MG63 (cell line): ENCODE results near the gene NRP2. TPM values are rescaled to one million over a fixed set of nuclear protein-coding genes. Genes with fewer than 3 reads are reported as not detected.

ENCODE experiments used
- DNase-seq: peaks from one replicate; pipeline ENCODE4 v3.0.0-alpha.2; 2020
- H3K27me3 ChIP-seq: fragments of 250-450 bp; sonication (Bioruptor Pico); 2 replicates; pipeline ENCODE4 v1.5.1; 2020; ENCODE audit warnings: mild to moderate bottlenecking, moderate library complexity
- H3K36me3 ChIP-seq: fragments of 250-450 bp; sonication (Bioruptor Pico); 2 replicates; pipeline ENCODE4 v1.5.1; 2020; ENCODE audit warnings: mild to moderate bottlenecking, moderate library complexity
- H3K4me3 ChIP-seq: fragments of 250-450 bp; sonication (Bioruptor Pico); 2 replicates; pipeline ENCODE4 v1.5.1; 2020; ENCODE audit warnings: mild to moderate bottlenecking, moderate library complexity
- H3K9me3 ChIP-seq: fragments of 250-450 bp; sonication (Bioruptor Pico); 2 replicates; pipeline ENCODE4 v1.5.1; 2020; ENCODE audit warnings: mild to moderate bottlenecking, moderate library complexity
- total RNA-seq: library from RNA; depleted of rRNA; stranded (reverse); fragments of >200 nt; shearing (Covaris generic); gene quantifications from 2 replicates; pipeline ENCODE4 v1.2.3, GENCODE V29; 2014; ENCODE audit warnings: low replicate concordance

Gene NRP2
- total RNA-seq, 1 experiment from 2014 or later, result 3.5 TPM

DNA sequence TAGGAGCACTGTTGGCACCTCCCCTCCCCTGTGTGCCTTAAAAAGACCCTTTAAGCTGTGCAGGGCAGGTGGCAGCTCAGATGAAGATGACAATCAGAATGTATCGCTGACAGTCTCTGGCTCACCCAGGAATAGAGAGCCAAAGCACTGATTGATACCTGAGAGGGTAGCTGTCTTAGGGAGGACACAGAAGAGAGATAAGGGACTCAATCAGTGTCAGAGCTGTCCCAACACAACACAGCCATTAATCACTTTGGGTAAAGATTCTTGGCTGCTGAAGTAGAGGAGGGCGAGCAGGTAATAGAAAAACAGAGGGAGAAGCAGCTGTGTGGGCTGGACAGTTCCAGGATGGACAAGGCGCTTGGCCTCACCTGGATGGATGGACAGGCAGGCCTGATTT is 124.9 kb downstream of the NRP2 start:
- DNase-seq, result no peak
- H3K27me3 ChIP-seq, result no peaks in the 10 kb centered on the region
- no peaks in the 10 kb centered on the region for H3K36me3 ChIP-seq
- H3K4me3 ChIP-seq, result no peak overlapping the region
- H3K9me3 ChIP-seq, result no peaks in the 10 kb centered on the region

GRCh38 chr2:205807758-205808157 is 125.5 kb downstream of the NRP2 start:
- no peaks in the 10 kb centered on the region for H3K9me3 ChIP-seq

DNA sequence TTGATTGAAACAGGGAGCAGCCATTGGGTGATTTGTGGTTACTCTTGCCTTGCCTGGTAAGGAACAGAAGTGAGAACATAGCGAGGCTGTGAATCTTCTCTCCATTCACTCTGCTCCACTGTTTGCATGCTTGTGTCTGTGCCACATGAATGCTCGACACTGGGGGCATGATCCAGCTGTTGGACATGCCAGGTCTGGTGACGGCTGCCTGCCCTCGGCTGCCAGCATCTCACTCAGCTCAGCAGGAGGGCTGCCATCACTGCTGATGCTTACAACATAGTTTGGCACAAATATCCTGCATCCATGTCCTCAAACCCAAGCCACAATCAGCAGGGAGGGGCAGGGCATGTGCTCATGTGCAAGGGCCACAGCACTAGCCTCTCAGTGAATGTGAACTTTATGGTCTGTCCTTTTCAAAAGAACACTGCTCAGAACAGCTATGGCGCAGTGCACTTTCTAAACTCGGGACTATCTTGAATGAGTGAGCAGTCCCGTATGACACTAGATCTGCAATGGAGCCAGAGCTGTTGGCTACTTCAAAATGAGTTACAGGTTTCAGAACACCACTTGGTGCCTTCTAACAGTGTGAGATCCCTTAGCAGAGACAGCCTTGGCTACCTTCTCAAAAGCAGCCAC is 126.3 kb downstream of the NRP2 start:
- Histone ChIP-seq H3K27me3 (no peaks in the 10 kb centered on the region), H3K4me3 (no peak overlapping the region), H3K36me3 (no peaks in the 10 kb centered on the region), H3K9me3 (0 out of 2 replicates have a peak, but pooled peaks cover 1% of the 10 kb centered on the region)
- peak; percentile 84 for DNase-seq

More at GRCh38 chr2:205807758-205808157, 125.5 kb downstream of the NRP2 start:
- Histone ChIP-seq H3K36me3 (no peaks in the 10 kb centered on the region), H3K27me3 (no peaks in the 10 kb centered on the region), H3K4me3 (no peak overlapping the region)
- no peak for DNase-seq

- H3K36me3 ChIP-seq, result no peaks in the 10 kb centered on the region
- no peak for DNase-seq
- no peaks in the 10 kb centered on the region for H3K27me3 ChIP-seq
- no peak overlapping the region for H3K4me3 ChIP-seq
- H3K9me3 ChIP-seq, result 0 out of 2 replicates have a peak, but pooled peaks cover 5% of the 10 kb centered on the region
Observed at GRCh38 chr2:205811387-205811786, 129.1 kb downstream of the NRP2 start.

DNA sequence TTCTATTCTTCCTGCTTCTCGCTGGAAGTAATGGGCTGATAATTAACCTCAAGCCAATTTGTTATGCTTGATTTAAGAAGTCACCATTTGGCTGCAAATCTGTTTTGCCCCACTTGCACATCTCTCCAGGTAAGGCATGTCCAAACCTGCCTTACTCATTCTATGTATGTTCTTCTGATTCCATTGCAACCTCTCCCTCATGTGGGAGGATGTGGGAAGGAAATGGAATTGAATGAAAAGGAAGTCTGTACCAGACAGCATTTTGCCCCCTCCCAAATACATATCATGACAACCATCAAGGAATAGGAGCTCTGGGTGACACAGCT is 131.7 kb downstream of the NRP2 start:
- no peaks in the 10 kb centered on the region for H3K36me3 ChIP-seq
- no peaks in the 10 kb centered on the region for H3K27me3 ChIP-seq
- no peak overlapping the region for H3K4me3 ChIP-seq
- H3K9me3 ChIP-seq, result 0 out of 2 replicates have a peak, but pooled peaks cover 5% of the 10 kb centered on the region
- no peak for DNase-seq

DNA sequence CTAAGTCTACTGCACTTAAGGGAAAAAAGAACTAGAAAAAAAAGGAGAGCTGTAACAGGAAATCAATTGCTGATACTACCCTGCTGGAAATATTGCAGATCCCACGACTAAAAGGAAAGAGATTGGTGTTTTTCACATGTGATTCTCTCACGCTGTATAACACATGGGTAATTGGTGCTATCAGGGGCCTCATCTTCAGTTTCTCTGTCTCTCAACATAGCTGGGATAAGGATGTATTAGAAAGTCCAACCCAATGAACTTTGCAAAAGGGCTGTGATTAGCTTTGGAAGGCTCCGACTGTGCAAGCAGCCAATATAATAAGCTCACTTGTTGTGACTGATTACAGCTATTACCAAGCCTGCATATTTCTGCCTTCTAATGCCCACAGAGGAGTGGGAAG is 133.4 kb downstream of the NRP2 start:
- no peak for DNase-seq
- H3K36me3 ChIP-seq, result no peaks in the 10 kb centered on the region
- H3K27me3 ChIP-seq, result no peaks in the 10 kb centered on the region
- H3K9me3 ChIP-seq, result 0 out of 2 replicates have a peak, but pooled peaks cover 5% of the 10 kb centered on the region
- H3K4me3 ChIP-seq, result no peak overlapping the region

DNA sequence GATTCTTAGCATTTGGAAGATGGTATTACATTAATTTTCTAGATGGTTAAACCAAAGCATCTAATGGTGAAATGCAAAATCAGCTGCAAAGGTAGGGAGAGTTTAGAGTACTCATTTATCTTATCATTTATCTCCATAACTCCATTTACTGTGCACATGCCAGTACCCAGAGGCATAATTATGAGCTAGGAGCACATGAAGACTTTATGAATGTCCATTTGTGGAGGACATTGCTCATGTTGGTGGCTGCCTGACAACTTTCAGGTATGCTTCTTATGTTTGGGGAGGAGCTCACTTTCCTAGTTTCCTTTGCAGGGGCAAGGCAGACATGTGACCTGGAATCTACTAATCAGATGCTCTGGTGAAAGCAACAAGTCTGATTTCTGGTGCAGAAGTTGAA is 134.0 kb downstream of the NRP2 start:
- 0 out of 2 replicates have a peak, but pooled peaks cover 5% of the 10 kb centered on the region for H3K9me3 ChIP-seq
- no peaks in the 10 kb centered on the region for H3K27me3 ChIP-seq
- no peak overlapping the region for H3K4me3 ChIP-seq
- H3K36me3 ChIP-seq, result no peaks in the 10 kb centered on the region
- no peak for DNase-seq

DNA sequence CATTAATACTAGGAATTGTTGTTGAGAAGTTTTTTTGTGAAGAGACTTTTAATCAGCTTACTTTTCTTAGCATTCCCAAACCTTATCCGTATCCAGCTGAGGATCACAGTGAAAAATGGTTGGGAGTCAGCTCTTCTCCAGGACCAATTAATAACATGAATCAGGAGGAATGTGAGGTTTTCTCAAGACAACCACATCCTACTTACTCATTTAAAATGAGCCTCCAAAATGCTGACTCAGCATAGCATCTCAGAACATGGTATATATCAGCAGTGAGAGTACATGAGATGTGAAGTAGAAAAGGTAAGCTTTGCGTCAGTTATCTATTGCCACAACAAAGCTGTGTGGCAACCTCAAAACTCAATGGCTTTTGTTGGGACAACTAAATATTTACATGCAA is 140.3 kb downstream of the NRP2 start:
- Histone ChIP-seq H3K9me3 (0 out of 2 replicates have a peak, but pooled peaks cover 3% of the 10 kb centered on the region), H3K36me3 (no peaks in the 10 kb centered on the region), H3K4me3 (no peak overlapping the region), H3K27me3 (no peaks in the 10 kb centered on the region)
- DNase-seq, result no peak

DNA sequence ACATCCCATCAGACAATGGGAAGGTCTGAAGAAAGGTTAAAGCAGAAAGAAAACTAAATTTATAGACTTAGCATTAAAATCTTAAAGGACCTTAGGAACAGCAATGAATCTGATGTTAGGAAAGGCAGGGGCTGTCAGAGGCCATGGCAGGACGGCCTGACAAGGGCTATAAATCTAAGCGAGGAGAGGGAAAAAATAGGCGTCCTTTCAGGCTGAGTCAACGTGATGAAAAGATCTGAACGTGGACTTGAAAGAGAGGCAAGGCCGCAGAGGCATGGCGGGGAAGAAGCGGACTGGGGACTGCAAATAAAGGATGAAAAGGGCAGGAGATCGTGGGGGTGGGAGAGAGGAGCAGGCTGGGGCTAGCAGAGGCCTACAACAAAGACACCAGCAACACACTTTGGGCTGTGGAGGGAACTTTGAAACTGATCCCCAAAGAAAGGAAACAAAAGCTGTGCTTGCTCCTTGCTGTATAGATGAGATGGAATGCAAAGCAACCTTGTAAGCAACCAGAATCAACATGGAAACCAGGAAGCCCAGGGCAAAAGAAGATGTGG is 145.6 kb downstream of the NRP2 start:
- Histone ChIP-seq H3K4me3 (no peak overlapping the region), H3K36me3 (no peaks in the 10 kb centered on the region), H3K9me3 (0 out of 2 replicates have a peak, but pooled peaks cover 3% of the 10 kb centered on the region), H3K27me3 (no peaks in the 10 kb centered on the region)
- no peak for DNase-seq

- peaks cover 3% of the 10 kb centered on the region; the same call in 1 of the 2 replicates for H3K27me3 ChIP-seq
- no peaks in the 10 kb centered on the region for H3K9me3 ChIP-seq
- H3K4me3 ChIP-seq, result no peak overlapping the region
- H3K36me3 ChIP-seq, result no peaks in the 10 kb centered on the region
- DNase-seq, result no peak
Observed at GRCh38 chr2:205833864-205834263, 151.6 kb downstream of the NRP2 start.

- H3K4me3 ChIP-seq, result no peak overlapping the region
- no peaks in the 10 kb centered on the region for H3K36me3 ChIP-seq
- H3K27me3 ChIP-seq, result peaks cover 3% of the 10 kb centered on the region; the same call in 1 of the 2 replicates
- no peak for DNase-seq
- H3K9me3 ChIP-seq, result no peaks in the 10 kb centered on the region
Observed at GRCh38 chr2:205834796-205835195, 152.5 kb downstream of the NRP2 start.

GRCh38 chr2:205835251-205835791 is 153.0 kb downstream of the NRP2 start:
- Histone ChIP-seq H3K36me3 (no peaks in the 10 kb centered on the region), H3K27me3 (peaks cover 3% of the 10 kb centered on the region; the same call in 1 of the 2 replicates), H3K4me3 (no peak overlapping the region), H3K9me3 (no peaks in the 10 kb centered on the region)
- DNase-seq, result no peak

- peaks cover 3% of the 10 kb centered on the region; the same call in 1 of the 2 replicates for H3K27me3 ChIP-seq
- DNase-seq, result no peak
- no peak overlapping the region for H3K4me3 ChIP-seq
- H3K36me3 ChIP-seq, result no peaks in the 10 kb centered on the region
- H3K9me3 ChIP-seq, result no peaks in the 10 kb centered on the region
Observed at GRCh38 chr2:205835923-205836322, 153.6 kb downstream of the NRP2 start.

DNA sequence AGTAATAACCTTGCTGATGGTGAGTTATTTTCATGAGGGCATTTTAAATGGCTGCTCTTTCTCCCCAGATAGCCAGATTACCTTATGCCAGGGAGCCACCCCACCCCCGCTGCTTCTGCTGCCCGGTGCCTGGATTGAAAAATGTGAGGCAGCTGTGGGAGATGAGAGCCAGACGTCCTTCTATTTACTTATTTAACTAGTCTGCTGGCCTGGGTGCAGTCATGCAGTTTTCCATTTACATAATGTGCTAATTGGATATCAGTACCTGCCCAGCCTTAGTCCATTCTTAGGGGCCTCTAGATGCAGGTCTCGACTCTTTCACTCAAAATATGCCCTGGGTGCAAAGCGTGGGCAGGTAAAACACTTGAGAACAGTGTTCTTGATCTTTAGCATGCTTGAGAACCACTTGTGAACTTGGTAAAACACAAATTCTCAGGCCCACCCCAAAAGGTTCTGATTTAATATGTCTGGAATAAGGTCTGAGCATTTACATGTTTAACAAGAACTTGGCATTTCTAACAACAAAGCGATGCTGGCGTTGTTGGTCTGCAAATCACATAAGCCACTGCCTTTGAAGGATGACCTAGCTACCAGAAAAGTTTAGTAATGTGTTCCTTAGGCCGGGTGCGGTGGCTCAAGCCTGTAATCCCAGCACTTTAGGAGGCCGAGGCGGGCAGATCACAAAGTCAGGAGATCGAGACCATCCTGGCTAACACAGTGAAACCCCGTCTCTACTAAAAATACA is 154.3 kb downstream of the NRP2 start:
- Histone ChIP-seq H3K9me3 (no peaks in the 10 kb centered on the region), H3K4me3 (no peak overlapping the region), H3K27me3 (peaks cover 3% of the 10 kb centered on the region; the same call in 1 of the 2 replicates), H3K36me3 (no peaks in the 10 kb centered on the region)
- DNase-seq, result no peak

GRCh38 chr2:205837663-205838062 is 155.4 kb downstream of the NRP2 start:
- no peak overlapping the region for H3K4me3 ChIP-seq
- no peaks in the 10 kb centered on the region for H3K36me3 ChIP-seq
- H3K27me3 ChIP-seq, result peaks cover 3% of the 10 kb centered on the region; the same call in 1 of the 2 replicates
- no peaks in the 10 kb centered on the region for H3K9me3 ChIP-seq
- no peak for DNase-seq

DNA sequence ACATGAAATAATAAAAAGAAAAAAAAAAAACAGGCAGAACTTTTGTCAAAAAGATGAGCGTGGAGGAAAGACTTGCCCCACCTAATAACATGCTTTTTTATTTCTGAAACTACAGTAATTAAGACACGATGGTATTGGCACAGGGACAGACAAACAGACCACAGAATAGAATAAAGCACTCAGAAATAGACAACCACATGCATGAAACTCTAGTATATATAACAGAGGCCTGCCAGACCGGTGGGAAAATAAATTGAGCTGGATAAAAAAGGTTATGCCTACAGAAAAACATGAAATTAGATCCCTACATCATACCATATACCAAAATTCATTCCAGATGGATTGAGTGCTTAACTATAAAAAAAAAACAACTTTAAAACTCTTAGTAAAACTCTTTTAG is 163.1 kb downstream of the NRP2 start:
- no peaks in the 10 kb centered on the region for H3K9me3 ChIP-seq
- no peaks in the 10 kb centered on the region for H3K36me3 ChIP-seq
- DNase-seq, result no peak
- no peak overlapping the region for H3K4me3 ChIP-seq
- no peaks in the 10 kb centered on the region for H3K27me3 ChIP-seq
